ENCODE measurements around the gene MYL7. TPM values are rescaled to one million over a fixed set of nuclear protein-coding genes. Genes with fewer than 3 reads are reported as not detected.

MYL7 gene
- total and polyA plus RNA-seq, 2 of the 13 experiments (the other 11 are each of a cell fraction or from before 2014, with no cell fraction given), result 1.8 TPM; not detected in 1

- TF ChIP-seq MED1 (CRISPR knock-in tag; IDR thresholded peaks at IDR 0.05), result peak; percentile 78
- peak; percentile 32; the same call in 1 of the 2 replicates for TF ChIP-seq BCL3 (CRISPR knock-in tag; IDR thresholded peaks at IDR 0.05)
- peak; percentile 65 for TF ChIP-seq ZNF644 (CRISPR knock-in tag; IDR thresholded peaks at IDR 0.05; ENCODE audit: low read depth)
- peak; percentile 46 to 68; a peak in 2 of 4 replicates for TF ChIP-seq HMGXB4 (CRISPR knock-in tag; IDR thresholded peaks at IDR 0.05; ENCODE audit: borderline replicate concordance in 1 of 2, low read depth in 1 of 2)
- TF ChIP-seq ZNF770 (CRISPR knock-in tag; IDR thresholded peaks at IDR 0.05), result no peak
- 0 out of 2 replicates have a peak, but pooled peaks have one; percentile 42 for TF ChIP-seq ZNF891 (CRISPR knock-in tag; IDR thresholded peaks at IDR 0.05)
- TF ChIP-seq SMAD3 (CRISPR knock-in tag; IDR thresholded peaks at IDR 0.05), result no peak
- TF ChIP-seq MEIS1 (CRISPR knock-in tag; IDR thresholded peaks at IDR 0.05; ENCODE audit: borderline replicate concordance), result 0 out of 2 replicates have a peak, but pooled peaks have one; percentile 41
- TF ChIP-seq ZFP36 (IDR thresholded peaks at IDR 0.05; ENCODE audit: borderline replicate concordance, low read depth, low read length, partially characterized antibody), result no peak
- TF ChIP-seq ZNF430 (CRISPR knock-in tag; IDR thresholded peaks at IDR 0.05), result peak; percentile 80
- TF ChIP-seq TFE3 (CRISPR knock-in tag; IDR thresholded peaks at IDR 0.05), result peak; percentile 22; the same call in 1 of the 2 replicates
- peak; percentile 93 for TF ChIP-seq RAD21 (CRISPR knock-in tag; IDR thresholded peaks at IDR 0.05)
- TF ChIP-seq HCFC1 (IDR thresholded peaks at IDR 0.05; ENCODE audit: low read depth, low read length), result no peak
- TF ChIP-seq ZNF567 (CRISPR knock-in tag; IDR thresholded peaks at IDR 0.05; ENCODE audit: borderline replicate concordance), result no peak
- 0 out of 2 replicates have a peak, but pooled peaks have one; percentile 53 for TF ChIP-seq ZBTB25 (CRISPR knock-in tag; IDR thresholded peaks at IDR 0.05)
- TF ChIP-seq BRD4 (CRISPR knock-in tag; IDR thresholded peaks at IDR 0.05), result no peak
- TF ChIP-seq TRAFD1 (CRISPR knock-in tag; IDR thresholded peaks at IDR 0.05; ENCODE audit: borderline replicate concordance), result no peak
- no peak for TF ChIP-seq ZBTB7B (CRISPR knock-in tag; IDR thresholded peaks at IDR 0.05)
Observed at GRCh38 chr7:44131173-44132029, 9.7 kb downstream of the MYL7 start (continued).
